Left ventricle myocardium superior (tissue), 1 donor: Measurements from ENCODE around the gene TBX1. TPM values are rescaled to one million over a fixed set of nuclear protein-coding genes. Genes with fewer than 3 reads are reported as not detected.
"Not testable (repeated sequence)": the region's sequence is repeated elsewhere in the genome, so short reads cannot be mapped to it uniquely, and the experiment has no call there.

ENCODE experiments used
- ATAC-seq: fragments of 200-7000 bp; cut with Tn5 transposase; one replicate; pipeline ENCODE4 v1.9.1; 2020; ENCODE audit warnings: mild to moderate bottlenecking, moderate library complexity
- DNase-seq: peaks from one replicate; pipeline ENCODE4 v3.0.0-alpha.2; 2020
- intact Hi-C: fragments of 100-400 bp; cut with micrococcal nuclease; formaldehyde crosslinking; loops from one replicate; pipeline ENCODE4 v1.11.0; 2022
- total RNA-seq: library from RNA; stranded (reverse); fragmentation: NEBNext Ultra II Directional; extraction: Animal tissue kit (Norgen Biotek cat#: 25700); gene quantifications from one replicate; pipeline ENCODE4 v1.2.1, GENCODE V29; 2021
- donor health status: DM: no; HTN: yes; CAD: no; lungs with severe emphysema.

The TBX1 gene
- total RNA-seq, 1 donor from 2014 or later = 3.6 TPM

GRCh38 chr22:19773470-19774040, 13.0 kb downstream of the TBX1 start:
- peak; percentile 14 for DNase-seq
- ATAC-seq = no peak
- intact Hi-C loops = no loop called here

GRCh38 chr22:19774628-19775027, 14.1 kb downstream of the TBX1 start:
- intact Hi-C loops = no loop called here
- no peak for ATAC-seq
- no peak for DNase-seq

GRCh38 chr22:19775496-19776325, 15.1 kb downstream of the TBX1 start:
- ATAC-seq (no peak), DNase-seq (peak; percentile 15)
- intact Hi-C loops = no loop called here

GRCh38 chr22:19776433-19777031, 16.0 kb downstream of the TBX1 start:
- peak; percentile 28 for DNase-seq
- no peak for ATAC-seq

GRCh38 chr22:19777192-19777591, 16.6 kb downstream of the TBX1 start:
- intact Hi-C loops, DNase-seq, ATAC-seq: not testable (repeated sequence)

More at GRCh38 chr22:19776433-19777031, 16.0 kb downstream of the TBX1 start:
- intact Hi-C loops = no loop called here

GRCh38 chr22:19779011-19779421, 18.4 kb downstream of the TBX1 start:
- intact Hi-C loops = no loop called here
- ATAC-seq (no peak), DNase-seq (peak; percentile 11)

GRCh38 chr22:19779685-19780268, 19.2 kb downstream of the TBX1 start:
- no peak for ATAC-seq
- intact Hi-C loops = no loop called here
- DNase-seq = peak; percentile 9

- DNase-seq = no peak
- no peak for ATAC-seq
- intact Hi-C loops = no loop called here
Observed at GRCh38 chr22:19782533-19782932, 22.0 kb downstream of the TBX1 start.

GRCh38 chr22:19783586-19784383, 23.2 kb downstream of the TBX1 start:
- intact Hi-C loops = no loop called here

GRCh38 chr22:19784384-19785175, 24.0 kb downstream of the TBX1 start:
- DNase-seq = peak; percentile 24
- no peak for ATAC-seq
- intact Hi-C loops = no loop called here

More at GRCh38 chr22:19783586-19784383, 23.2 kb downstream of the TBX1 start:
- no peak for ATAC-seq
- DNase-seq = peak; percentile 18

GRCh38 chr22:19785461-19786263, 25.1 kb downstream of the TBX1 start:
- DNase-seq (peak; percentile 12), ATAC-seq (no peak)
- intact Hi-C loops = no loop called here

GRCh38 chr22:19786264-19786585, 25.6 kb downstream of the TBX1 start:
- intact Hi-C loops = no loop called here
- ATAC-seq (no peak), DNase-seq (peak; percentile 19)

- intact Hi-C loops = no loop called here
- DNase-seq = peak; percentile 21
- no peak for ATAC-seq
Observed at GRCh38 chr22:19786959-19787848, 26.6 kb downstream of the TBX1 start.

- ATAC-seq = no peak
- DNase-seq = no peak
- intact Hi-C loops = no loop called here
Observed at GRCh38 chr22:19787849-19788141, 27.2 kb downstream of the TBX1 start.

- no peak for ATAC-seq
- intact Hi-C loops = no loop called here
- DNase-seq = peak; percentile 12
Observed at GRCh38 chr22:19788661-19789225, 28.2 kb downstream of the TBX1 start.

- DNase-seq (peak; percentile 27), ATAC-seq (no peak)
- intact Hi-C loops = no loop called here
Observed at GRCh38 chr22:19789406-19789805, 28.8 kb downstream of the TBX1 start.

- ATAC-seq = no peak
- DNase-seq = no peak
- intact Hi-C loops = no loop called here
Observed at GRCh38 chr22:19789828-19790227, 29.2 kb downstream of the TBX1 start.
